NCI-H1417 treated with DMSO at 0.1 percent for 48 hours (cell line): ENCODE data around the gene NCOA1.
"Not testable (repeated sequence)": the region's sequence is repeated elsewhere in the genome, so short reads cannot be mapped to it uniquely, and the experiment has no call there.

Experiments used
- DNase-seq: peaks from one replicate; lab custom pipeline; 2025; lab: John Stamatoyannopoulos, UW

NCOA1 gene

GRCh38 chr2:24635181-24635580 lies 144.1 kb downstream of the NCOA1 start:
- DNase-seq, result no peak

DNA sequence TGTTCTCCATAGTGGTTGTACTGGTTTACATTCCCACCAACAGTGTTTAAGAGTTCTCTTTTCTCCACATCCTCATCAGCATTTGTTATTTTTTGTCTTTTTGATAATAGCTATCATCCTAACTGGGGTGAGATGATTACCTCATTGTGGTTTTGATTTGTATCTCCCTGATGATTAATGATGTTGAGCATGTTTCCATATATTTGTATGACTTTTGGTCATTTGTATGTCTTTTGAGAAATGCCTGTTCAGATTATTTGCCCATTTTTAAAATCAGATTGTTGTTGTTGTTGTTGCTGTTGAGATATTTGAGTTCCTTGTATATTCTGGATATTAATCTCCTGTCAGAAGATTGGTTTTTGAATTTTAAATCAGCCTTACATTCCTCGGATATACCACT lies 147.5 kb downstream of the NCOA1 start:
- no peak for DNase-seq

- peak; percentile 46 for DNase-seq
Measured at GRCh38 chr2:24642351-24642750, 151.3 kb downstream of the NCOA1 start.

DNA sequence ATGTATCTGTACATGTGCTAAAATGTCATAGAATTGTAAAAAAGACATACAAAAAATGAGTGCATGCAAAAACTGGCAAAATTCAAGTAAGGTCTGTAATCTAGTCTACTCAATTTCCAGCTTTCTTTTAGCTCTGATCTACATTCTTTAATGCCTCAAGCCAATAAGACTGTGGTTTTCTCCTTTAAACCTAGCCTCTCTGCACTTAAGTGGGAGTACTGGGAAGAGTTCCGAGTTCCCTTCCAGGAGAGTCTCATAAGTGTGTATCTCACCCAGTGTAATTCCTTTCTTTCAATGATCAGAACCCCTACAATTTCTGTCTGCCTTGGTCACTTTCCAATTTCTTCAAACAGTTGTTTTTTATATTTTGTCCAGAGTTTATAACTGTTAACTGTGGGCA lies 152.0 kb downstream of the NCOA1 start:
- no peak for DNase-seq

DNA sequence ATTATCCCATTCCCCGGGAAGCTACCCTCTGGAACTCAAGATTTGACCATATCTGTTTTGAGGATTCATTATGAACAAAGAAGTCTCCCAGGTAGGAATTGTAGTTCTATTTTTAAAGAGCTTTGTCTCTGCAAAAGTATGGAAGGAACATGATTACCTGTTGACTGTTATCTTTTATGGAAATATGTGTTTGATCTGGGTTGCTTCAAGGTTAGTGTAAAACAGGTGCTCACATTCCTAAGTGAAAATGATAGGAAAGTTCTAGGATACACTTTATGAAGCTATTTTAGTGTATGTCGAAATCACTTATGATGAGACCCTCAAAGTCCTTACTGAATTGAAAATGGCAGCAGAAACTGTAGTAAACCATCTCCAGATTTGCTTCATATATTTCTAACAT lies 153.0 kb downstream of the NCOA1 start:
- DNase-seq, result no peak

- no peak for DNase-seq
Measured at GRCh38 chr2:24650997-24651642, 160.1 kb downstream of the NCOA1 start.

GRCh38 chr2:24651643-24652003 lies 160.6 kb downstream of the NCOA1 start:
- DNase-seq, result no peak

DNA sequence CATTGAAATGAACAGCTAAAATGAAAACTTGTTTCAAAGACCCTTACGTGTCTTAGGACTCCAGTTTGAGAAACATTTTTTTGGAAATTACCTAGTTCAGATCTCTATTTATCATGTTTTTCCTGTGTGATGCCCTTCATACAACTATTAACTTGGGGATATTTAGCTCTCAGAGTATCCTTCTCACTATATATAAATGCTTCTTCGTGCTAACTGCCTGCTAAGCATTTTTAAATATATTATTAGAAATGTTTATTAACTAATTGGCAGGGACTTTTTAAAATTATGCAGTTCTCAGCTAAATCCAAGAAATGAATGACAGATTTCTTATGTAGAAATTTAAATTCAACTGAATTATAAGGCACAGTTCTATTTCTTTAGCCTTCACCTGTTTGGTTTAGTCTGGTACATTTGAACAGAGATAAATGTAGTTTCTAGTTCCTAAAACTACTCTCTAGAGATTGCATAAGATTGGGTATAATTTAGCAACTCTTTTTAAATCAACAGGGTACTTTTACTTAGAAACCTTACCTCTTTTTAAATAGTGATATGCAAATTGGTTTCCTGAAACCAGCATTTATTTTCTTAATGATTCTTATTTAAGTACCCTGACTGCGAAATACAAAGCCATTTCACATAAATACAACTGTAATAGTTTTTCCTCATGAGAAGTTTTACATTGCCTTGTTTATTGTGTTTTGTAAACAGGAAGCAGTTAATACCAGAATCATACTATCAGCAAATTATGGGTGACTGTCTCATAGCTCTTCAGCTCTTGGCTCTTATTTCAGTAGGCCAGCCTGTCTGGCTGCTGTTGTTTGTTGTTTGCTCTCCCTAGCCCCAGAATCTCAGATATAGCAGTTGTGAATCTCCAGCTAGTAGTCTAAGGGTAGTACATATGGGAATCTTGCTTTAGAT lies 161.5 kb downstream of the NCOA1 start:
- no peak for DNase-seq

DNA sequence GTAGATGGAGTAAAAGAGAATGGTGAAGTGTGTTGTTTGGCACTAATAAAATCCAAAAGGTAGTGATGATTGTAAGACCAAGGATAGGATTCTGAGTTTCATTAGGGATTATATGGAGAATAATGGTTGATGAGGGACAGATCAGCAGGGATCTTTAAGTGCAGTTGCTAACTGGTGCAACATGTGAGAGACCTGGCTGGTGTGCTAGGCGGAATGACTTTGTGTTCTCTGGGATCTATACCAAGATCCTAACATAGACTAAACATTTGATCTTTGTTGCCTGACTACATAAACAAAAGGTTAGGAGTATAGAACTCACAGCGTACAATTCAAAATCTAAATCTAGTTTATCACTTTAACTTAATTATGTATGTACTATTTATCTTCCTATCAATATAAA lies 166.8 kb downstream of the NCOA1 start:
- no peak for DNase-seq

- no peak for DNase-seq
Measured at GRCh38 chr2:24658531-24659202, 167.6 kb downstream of the NCOA1 start.

GRCh38 chr2:24659862-24660261 lies 168.8 kb downstream of the NCOA1 start:
- DNase-seq, result peak; percentile 5

DNA sequence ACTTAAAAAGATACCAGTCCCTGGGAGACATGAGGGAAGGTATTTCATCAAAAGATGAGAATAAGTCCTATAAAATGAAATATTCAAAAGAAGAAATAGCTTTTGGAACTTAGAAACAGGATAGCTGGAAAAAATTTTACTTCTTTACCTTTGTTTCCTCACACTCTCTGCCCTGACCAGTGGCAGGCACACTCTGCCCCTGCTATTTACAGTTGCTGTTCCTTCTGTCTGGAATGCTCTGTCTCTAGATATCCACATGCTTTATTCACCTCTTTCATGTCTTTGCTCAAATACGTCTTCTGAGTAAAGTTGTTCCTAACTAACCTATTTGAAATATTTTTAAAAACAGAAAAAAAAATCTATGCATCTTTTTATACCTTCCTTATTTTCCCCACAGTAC lies 176.5 kb downstream of the NCOA1 start:
- DNase-seq, result no peak

GRCh38 chr2:24671230-24671629 lies 180.2 kb downstream of the NCOA1 start:
- no peak for DNase-seq

- no peak for DNase-seq
Measured at GRCh38 chr2:24672589-24672988, 181.5 kb downstream of the NCOA1 start.

- no peak for DNase-seq
Measured at GRCh38 chr2:24675338-24675737, 184.3 kb downstream of the NCOA1 start.

DNA sequence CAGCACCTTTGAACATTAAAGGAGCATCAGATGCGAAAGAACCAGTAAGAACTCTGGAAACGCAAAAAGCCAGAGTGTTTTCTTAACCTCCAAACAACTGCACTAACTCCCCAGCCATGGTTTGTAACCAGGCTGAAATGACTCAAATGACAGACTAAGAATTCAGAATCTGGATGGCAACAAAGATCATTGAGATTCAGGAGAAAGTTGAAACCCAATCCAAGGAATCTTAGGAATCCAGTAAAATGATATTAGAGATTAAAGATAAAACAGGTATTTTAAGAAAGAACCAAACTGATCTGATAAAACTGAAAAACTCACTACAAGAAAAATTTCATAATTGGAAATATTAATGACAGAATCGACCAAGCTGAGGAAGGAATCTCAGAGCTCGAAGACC lies 185.4 kb downstream of the NCOA1 start:
- no peak for DNase-seq

DNA sequence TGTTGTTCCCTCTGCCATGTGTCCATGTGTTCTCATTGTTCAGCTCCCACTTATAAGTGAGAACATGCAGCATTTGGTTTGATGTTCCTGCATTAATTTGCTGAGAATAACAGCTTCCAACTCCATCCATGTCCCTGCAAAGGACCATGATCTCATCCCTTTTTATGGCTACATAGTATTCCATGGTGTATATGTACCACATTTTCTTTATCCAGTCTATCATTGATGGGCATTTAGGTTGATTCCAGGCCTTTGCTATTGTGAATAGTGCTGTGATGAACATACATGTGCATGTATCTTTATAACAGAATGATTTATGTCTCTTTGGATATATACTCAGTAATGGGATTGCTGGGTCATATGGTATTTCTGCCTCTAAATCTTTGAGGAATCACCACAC lies 187.0 kb downstream of the NCOA1 start:
- not testable (repeated sequence) for DNase-seq

DNA sequence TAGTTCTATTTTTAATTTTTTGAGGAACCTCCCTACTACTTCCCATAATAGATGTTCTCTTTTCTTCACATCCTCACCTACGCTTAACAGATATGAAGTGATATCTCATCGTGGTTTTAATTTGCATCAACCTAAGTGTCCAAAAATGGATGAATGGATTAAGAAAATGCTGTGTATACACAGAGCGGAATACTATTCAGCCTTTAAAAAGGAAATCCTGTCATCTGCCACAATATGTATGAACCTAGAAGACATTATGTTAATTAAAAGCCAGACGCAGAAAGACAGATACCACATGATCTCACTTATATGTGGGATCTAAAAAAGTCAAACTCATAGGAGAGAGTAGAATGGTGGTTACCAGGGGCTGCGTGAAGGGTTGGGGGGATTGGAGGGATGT lies 189.1 kb downstream of the NCOA1 start:
- DNase-seq, result no peak

- no peak for DNase-seq
Measured at GRCh38 chr2:24682304-24682703, 191.2 kb downstream of the NCOA1 start.

GRCh38 chr2:24683408-24683807 lies 192.4 kb downstream of the NCOA1 start:
- no peak for DNase-seq

DNA sequence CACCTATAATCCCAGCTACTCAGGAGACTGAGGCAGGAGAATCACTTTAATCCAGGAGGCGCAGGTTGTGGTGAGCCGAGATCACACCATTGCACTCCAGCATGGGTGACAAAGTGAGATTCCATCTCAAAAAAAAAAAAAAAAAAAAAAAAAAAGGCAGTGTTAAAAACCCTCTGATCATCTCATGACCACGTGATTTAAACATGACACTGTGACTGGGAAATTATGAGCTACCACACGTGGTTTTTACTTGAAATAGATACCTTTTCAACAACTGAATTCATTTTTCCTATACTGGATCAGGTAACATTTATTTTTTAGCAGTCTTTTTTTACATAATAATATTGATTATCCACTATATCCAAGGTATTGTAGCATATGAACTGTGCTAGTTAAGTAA lies 199.5 kb downstream of the NCOA1 start:
- no peak for DNase-seq

GRCh38 chr2:24691806-24692205 lies 200.8 kb downstream of the NCOA1 start:
- no peak for DNase-seq

DNA sequence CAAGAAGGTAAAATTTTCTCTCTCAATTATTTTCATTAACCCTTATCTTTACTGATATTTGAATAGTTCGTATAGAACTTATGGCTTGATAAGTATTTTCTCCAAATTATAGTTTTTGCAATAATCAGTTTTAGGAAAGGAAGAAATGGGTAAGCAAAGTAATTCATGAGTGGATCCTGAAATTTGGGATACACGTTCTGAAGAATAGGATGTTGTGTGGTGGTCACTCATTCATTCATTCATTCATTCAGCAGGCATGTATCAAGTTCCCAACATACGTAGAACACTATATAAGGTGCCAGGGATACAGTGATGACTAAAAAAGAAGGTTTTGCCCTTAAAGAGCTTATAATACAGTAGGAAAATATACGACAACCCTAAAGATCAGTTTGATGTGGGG lies 206.7 kb downstream of the NCOA1 start:
- DNase-seq, result no peak
